ENCODE measurements around the gene PROCA1.

The PROCA1 gene

GRCh38 chr17:28712032-28712704, 480 bp upstream of the PROCA1 start:
- peak in 3 of 56 donors; percentile 22 to 31 (median 24) for DNase-seq

GRCh38 chr17:28710861-28711722, 596 bp downstream of the PROCA1 start:
- DNase-seq, result peak in 54 of 56 donors; percentile 34 to 93 (median 81)

- DNase-seq, result no peak
Measured at GRCh38 chr17:28707339-28707720, 4.4 kb downstream of the PROCA1 start.

- DNase-seq, result no peak
Measured at GRCh38 chr17:28706471-28707338, 5.0 kb downstream of the PROCA1 start.

- no peak for DNase-seq
Measured at GRCh38 chr17:28705728-28706334, 5.9 kb downstream of the PROCA1 start.

GRCh38 chr17:28705074-28705659, 6.5 kb downstream of the PROCA1 start:
- no peak for DNase-seq

- DNase-seq, result no peak
Measured at GRCh38 chr17:28704219-28704858, 7.3 kb downstream of the PROCA1 start.

GRCh38 chr17:28703552-28704218, 8.0 kb downstream of the PROCA1 start:
- DNase-seq, result no peak

GRCh38 chr17:28702752-28703150, 8.9 kb downstream of the PROCA1 start:
- peak in 4 of 56 donors; percentile 19 to 54 (median 42) for DNase-seq

GRCh38 chr17:28702026-28702751, 9.5 kb downstream of the PROCA1 start:
- peak in 48 of 56 donors; percentile 21 to 80 (median 50) for DNase-seq

- no peak for DNase-seq
Measured at GRCh38 chr17:28700830-28701492, 10.7 kb downstream of the PROCA1 start.

GRCh38 chr17:28700278-28700677, 11.4 kb downstream of the PROCA1 start:
- DNase-seq, result no peak

- DNase-seq, result no peak
Measured at GRCh38 chr17:28698253-28698941, 13.3 kb downstream of the PROCA1 start.

- peak in 8 of 56 donors; percentile 8 to 39 (median 24) for DNase-seq
Measured at GRCh38 chr17:28693869-28694268, 17.8 kb downstream of the PROCA1 start.

- no peak for DNase-seq
Measured at GRCh38 chr17:28689011-28689410, 22.7 kb downstream of the PROCA1 start.

- no peak for DNase-seq
Measured at GRCh38 chr17:28688481-28688880, 23.2 kb downstream of the PROCA1 start.

GRCh38 chr17:28686296-28686695, 25.4 kb downstream of the PROCA1 start:
- DNase-seq, result no peak

- no peak for DNase-seq
Measured at GRCh38 chr17:28685366-28685765, 26.3 kb downstream of the PROCA1 start.
